ENCODE data around the gene COQ5.

The COQ5 gene

GRCh38 chr12:120508537-120508936 is 20.4 kb downstream of the COQ5 start:
- no peak for TF ChIP-seq ARNT (IDR thresholded peaks at IDR 0.05)
- TF ChIP-seq LEF1 (IDR thresholded peaks at IDR 0.05; ENCODE audit: borderline replicate concordance): no peak
- TF ChIP-seq SUZ12 (IDR thresholded peaks at IDR 0.05): no peak
- TF ChIP-seq NFRKB (IDR thresholded peaks at IDR 0.05): no peak
- TF ChIP-seq FOXK2 (IDR thresholded peaks at IDR 0.05): no peak
- no peak for TF ChIP-seq PKNOX1 (IDR thresholded peaks at IDR 0.05)
- TF ChIP-seq HDGF (IDR thresholded peaks at IDR 0.05; ENCODE audit: borderline replicate concordance): no peak
- TF ChIP-seq ZNF384 (IDR thresholded peaks at IDR 0.05): no peak
- TF ChIP-seq ELF4 (IDR thresholded peaks at IDR 0.05): no peak
- no peak for TF ChIP-seq FOXM1 (IDR thresholded peaks at IDR 0.05; ENCODE audit: borderline replicate concordance)
- TF ChIP-seq FOXA1 (IDR thresholded peaks at IDR 0.05): no peak
- no peak for TF ChIP-seq BHLHE40 (IDR thresholded peaks at IDR 0.05; ENCODE audit: borderline replicate concordance)
- ChIA-PET POLR2A (no interaction called here), CTCF (no interaction called here)
- DNase-seq (ENCODE audit: extremely low spot score): no peak

- TF ChIP-seq LEF1 (IDR thresholded peaks at IDR 0.05; ENCODE audit: borderline replicate concordance): no peak
- no peak for TF ChIP-seq FOXA1 (IDR thresholded peaks at IDR 0.05)
- TF ChIP-seq SP1 (IDR thresholded peaks at IDR 0.05): no peak
- TF ChIP-seq ELF4 (IDR thresholded peaks at IDR 0.05): no peak
- TF ChIP-seq CTBP1 (IDR thresholded peaks at IDR 0.05; ENCODE audit: borderline replicate concordance): no peak
- TF ChIP-seq HDGF (IDR thresholded peaks at IDR 0.05; ENCODE audit: borderline replicate concordance): no peak
- TF ChIP-seq SUZ12 (IDR thresholded peaks at IDR 0.05): no peak
- TF ChIP-seq L3MBTL2 (conservative IDR thresholded peaks at IDR 0.05): no peak
- TF ChIP-seq BHLHE40 (IDR thresholded peaks at IDR 0.05; ENCODE audit: borderline replicate concordance): no peak
- no peak for TF ChIP-seq ARNT (IDR thresholded peaks at IDR 0.05)
- no peak for TF ChIP-seq ZNF384 (IDR thresholded peaks at IDR 0.05)
- no peak for TF ChIP-seq NFRKB (IDR thresholded peaks at IDR 0.05)
- no peak for TF ChIP-seq TARDBP (IDR thresholded peaks at IDR 0.05)
- no peak for TF ChIP-seq FOXM1 (IDR thresholded peaks at IDR 0.05; ENCODE audit: borderline replicate concordance)
- no peak for TF ChIP-seq FOXK2 (IDR thresholded peaks at IDR 0.05)
- ChIA-PET CTCF (no interaction called here), POLR2A (interaction anchor here (1.9 kb wide), 1 partner anchor 8 kb away, joined by 7 read pairs; the partner anchor contains the start of gene DYNLL1)
- no peak for DNase-seq (ENCODE audit: extremely low spot score)
These were observed 24.4 kb downstream of the COQ5 start for GRCh38 chr12:120504587-120504986.

- TF ChIP-seq TARDBP (IDR thresholded peaks at IDR 0.05): no peak
- no peak for TF ChIP-seq ARNT (IDR thresholded peaks at IDR 0.05)
- no peak for TF ChIP-seq ELF4 (IDR thresholded peaks at IDR 0.05)
- TF ChIP-seq BHLHE40 (IDR thresholded peaks at IDR 0.05; ENCODE audit: borderline replicate concordance): no peak
- TF ChIP-seq SP1 (IDR thresholded peaks at IDR 0.05): no peak
- TF ChIP-seq HDGF (IDR thresholded peaks at IDR 0.05; ENCODE audit: borderline replicate concordance): no peak
- TF ChIP-seq SUZ12 (IDR thresholded peaks at IDR 0.05): no peak
- no peak for TF ChIP-seq LEF1 (IDR thresholded peaks at IDR 0.05; ENCODE audit: borderline replicate concordance)
- no peak for TF ChIP-seq FOXM1 (IDR thresholded peaks at IDR 0.05; ENCODE audit: borderline replicate concordance)
- no peak for TF ChIP-seq CTBP1 (IDR thresholded peaks at IDR 0.05; ENCODE audit: borderline replicate concordance)
- no peak for TF ChIP-seq PKNOX1 (IDR thresholded peaks at IDR 0.05)
- no peak for TF ChIP-seq FOXK2 (IDR thresholded peaks at IDR 0.05)
- TF ChIP-seq FOXA1 (IDR thresholded peaks at IDR 0.05): no peak
- no peak for TF ChIP-seq NFRKB (IDR thresholded peaks at IDR 0.05)
- no peak for TF ChIP-seq L3MBTL2 (conservative IDR thresholded peaks at IDR 0.05)
- TF ChIP-seq ZNF384 (IDR thresholded peaks at IDR 0.05): no peak
- DNase-seq (ENCODE audit: extremely low spot score): no peak
- ChIA-PET CTCF (no interaction called here), POLR2A (interaction anchor here (0.7 to 1.4 kb wide), 4 partner anchors 9 to 30 kb away, joined by 3 to 5 read pairs (median 3); no protein-coding TSS in a partner anchor)
These were observed 28.4 kb downstream of the COQ5 start for GRCh38 chr12:120500581-120500980.

GRCh38 chr12:120498870-120499515 is 30.0 kb downstream of the COQ5 start:
- CTCF ChIA-PET: no interaction called here
- DNase-seq (ENCODE audit: extremely low spot score): no peak
- POLR2A ChIA-PET: interaction anchor here (1.0 to 1.3 kb wide), 2 partner anchors 24 to 36 kb away, joined by 3 to 4 read pairs; no protein-coding TSS in a partner anchor
- TF ChIP-seq ZNF384 (IDR thresholded peaks at IDR 0.05) (no peak), FOXK2 (IDR thresholded peaks at IDR 0.05) (no peak), LEF1 (IDR thresholded peaks at IDR 0.05; ENCODE audit: borderline replicate concordance) (no peak), L3MBTL2 (conservative IDR thresholded peaks at IDR 0.05) (no peak), FOXM1 (IDR thresholded peaks at IDR 0.05; ENCODE audit: borderline replicate concordance) (no peak), SP1 (IDR thresholded peaks at IDR 0.05) (no peak), FOXA1 (IDR thresholded peaks at IDR 0.05) (no peak), NFRKB (IDR thresholded peaks at IDR 0.05) (no peak), PKNOX1 (IDR thresholded peaks at IDR 0.05) (no peak), HDGF (IDR thresholded peaks at IDR 0.05; ENCODE audit: borderline replicate concordance) (no peak), ARNT (IDR thresholded peaks at IDR 0.05) (no peak), TARDBP (IDR thresholded peaks at IDR 0.05) (no peak), BHLHE40 (IDR thresholded peaks at IDR 0.05; ENCODE audit: borderline replicate concordance) (no peak)

- DNase-seq (ENCODE audit: extremely low spot score): no peak
- TF ChIP-seq ARNT (IDR thresholded peaks at IDR 0.05) (no peak), ELF4 (IDR thresholded peaks at IDR 0.05) (no peak), PKNOX1 (IDR thresholded peaks at IDR 0.05) (no peak), BHLHE40 (IDR thresholded peaks at IDR 0.05; ENCODE audit: borderline replicate concordance) (no peak), SUZ12 (IDR thresholded peaks at IDR 0.05) (no peak), SP1 (IDR thresholded peaks at IDR 0.05) (no peak), ZNF384 (IDR thresholded peaks at IDR 0.05) (no peak), NFRKB (IDR thresholded peaks at IDR 0.05) (no peak), FOXA1 (IDR thresholded peaks at IDR 0.05) (no peak), CTBP1 (IDR thresholded peaks at IDR 0.05; ENCODE audit: borderline replicate concordance) (no peak), HDGF (IDR thresholded peaks at IDR 0.05; ENCODE audit: borderline replicate concordance) (no peak), FOXM1 (IDR thresholded peaks at IDR 0.05; ENCODE audit: borderline replicate concordance) (no peak), FOXK2 (IDR thresholded peaks at IDR 0.05) (no peak), L3MBTL2 (conservative IDR thresholded peaks at IDR 0.05) (no peak), TARDBP (IDR thresholded peaks at IDR 0.05) (no peak), LEF1 (IDR thresholded peaks at IDR 0.05; ENCODE audit: borderline replicate concordance) (no peak)
- POLR2A ChIA-PET: interaction anchor here (0.8 to 2.4 kb wide), 7 partner anchors 25 to 84 kb away, joined by 3 to 39 read pairs (median 4); partner anchors contain the start of genes COQ5, COX6A1, POP5 and SRSF9
- CTCF ChIA-PET: no interaction called here
These were observed 31.3 kb downstream of the COQ5 start for GRCh38 chr12:120497524-120498150.
